Ishikawa (cell line): Measurements from ENCODE around the gene PROC.

Experiments
- CEBPB ChIP-seq: IDR thresholded peaks from 2 replicates; pipeline ENCODE4 v1.6.1; 2012
- CREB1 ChIP-seq: IDR thresholded peaks from 2 replicates; pipeline ENCODE4 v1.6.1; 2012; ENCODE audit warnings: low read depth
- EGR1 ChIP-seq: IDR thresholded peaks from 2 replicates; pipeline ENCODE4 v1.6.1; 2012
- EP300 ChIP-seq: IDR thresholded peaks from 2 replicates; pipeline ENCODE4 v1.6.1; 2012; ENCODE audit warnings: borderline replicate concordance
- FOXM1 ChIP-seq: IDR thresholded peaks from 2 replicates; pipeline ENCODE4 v1.6.1; 2012; ENCODE audit warnings: low read depth, borderline replicate concordance
- NFIC ChIP-seq: IDR thresholded peaks from 2 replicates; pipeline ENCODE4 v1.6.1; 2012
- RAD21 ChIP-seq: IDR thresholded peaks from 2 replicates; pipeline ENCODE4 v1.6.1; 2012; ENCODE audit warnings: low read depth
- REST ChIP-seq: IDR thresholded peaks from 2 replicates; pipeline ENCODE4 v1.6.1; 2012; ENCODE audit warnings: low read depth, mild to moderate bottlenecking
- TAF1 ChIP-seq: IDR thresholded peaks from 2 replicates; pipeline ENCODE4 v1.6.1; 2012; ENCODE audit warnings: low read depth, mild to moderate bottlenecking
- TCF12 ChIP-seq: IDR thresholded peaks from 2 replicates; pipeline ENCODE4 v1.6.1; 2012; ENCODE audit warnings: low read depth
- TEAD4 ChIP-seq: IDR thresholded peaks from 2 replicates; pipeline ENCODE4 v1.6.1; 2012
- YY1 ChIP-seq: IDR thresholded peaks from 2 replicates; pipeline ENCODE4 v1.6.1; 2012; ENCODE audit warnings: low read depth
- ZBTB7A ChIP-seq: IDR thresholded peaks from 2 replicates; pipeline ENCODE4 v1.6.1; 2012; ENCODE audit warnings: low read depth
- TF ChIP-seq, protein P1 (sequence below): IDR thresholded peaks from 2 replicates; pipeline ENCODE4 v1.6.1; 2012
- TF ChIP-seq, protein P2 (sequence below): IDR thresholded peaks from 2 replicates; pipeline ENCODE4 v1.6.1; 2012

Gene PROC

DNA sequence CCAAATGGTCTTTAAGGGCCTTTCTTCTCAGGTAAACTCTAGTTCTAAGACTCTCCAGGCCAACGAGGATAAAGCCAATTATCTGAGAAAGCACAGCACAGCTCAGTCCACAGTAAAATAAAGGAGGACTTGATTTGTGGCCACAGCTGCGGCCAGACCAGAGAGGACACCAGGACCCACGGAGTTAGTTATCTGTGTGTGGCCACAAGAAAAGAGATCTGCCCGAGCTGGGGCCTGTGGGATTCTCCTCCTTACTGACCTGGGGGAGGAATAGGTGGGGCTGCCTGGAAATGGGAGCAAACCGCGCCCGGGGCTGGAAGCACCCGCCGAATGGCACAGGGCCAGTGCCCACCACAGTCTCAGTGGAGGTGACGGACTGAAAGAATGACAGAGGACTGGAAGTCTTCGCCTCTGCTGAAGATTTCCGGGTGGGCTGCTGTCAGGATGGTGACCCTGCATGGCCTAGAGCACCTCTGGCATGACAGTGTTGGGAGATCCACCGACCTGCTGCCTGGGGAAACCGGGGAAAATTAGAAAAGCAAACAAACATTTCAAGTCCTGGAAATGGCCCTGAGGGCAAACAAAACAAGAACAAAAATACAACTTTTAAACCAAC lies 13.3 kb downstream of the PROC start:
- TF ChIP-seq CEBPB (no peak), CREB1 (no peak)

DNA sequence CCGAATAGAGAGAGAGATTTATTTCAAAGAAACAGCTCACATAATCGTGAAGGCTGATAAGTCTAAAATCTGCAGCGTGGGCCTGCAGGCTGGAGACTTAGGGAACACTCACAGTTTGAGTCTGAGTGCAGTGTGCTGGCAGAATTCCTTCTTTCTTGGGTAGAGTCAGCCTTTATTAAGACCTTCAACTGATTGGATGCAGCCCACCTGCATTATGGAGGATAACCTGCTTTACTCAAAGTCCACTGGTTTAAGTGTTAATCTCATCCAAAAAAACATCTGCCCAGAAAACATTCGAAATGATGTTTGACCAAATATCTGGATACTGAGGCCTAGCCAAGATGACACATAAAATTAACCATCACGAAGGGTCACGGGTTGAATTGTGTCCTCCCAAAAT lies 16.3 kb downstream of the PROC start:
- TF ChIP-seq FOXM1 (no peak), EP300 (no peak), EGR1 (no peak), TAF1 (no peak), TCF12 (no peak), RAD21 (no peak), NFIC (no peak), CEBPB (no peak), CREB1 (no peak), ZBTB7A (no peak), YY1 (no peak), REST (no peak), TEAD4 (no peak)
- TF ChIP-seq, protein P1, sequence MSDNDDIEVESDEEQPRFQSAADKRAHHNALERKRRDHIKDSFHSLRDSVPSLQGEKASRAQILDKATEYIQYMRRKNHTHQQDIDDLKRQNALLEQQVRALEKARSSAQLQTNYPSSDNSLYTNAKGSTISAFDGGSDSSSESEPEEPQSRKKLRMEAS = no peak
- TF ChIP-seq, protein P2, sequence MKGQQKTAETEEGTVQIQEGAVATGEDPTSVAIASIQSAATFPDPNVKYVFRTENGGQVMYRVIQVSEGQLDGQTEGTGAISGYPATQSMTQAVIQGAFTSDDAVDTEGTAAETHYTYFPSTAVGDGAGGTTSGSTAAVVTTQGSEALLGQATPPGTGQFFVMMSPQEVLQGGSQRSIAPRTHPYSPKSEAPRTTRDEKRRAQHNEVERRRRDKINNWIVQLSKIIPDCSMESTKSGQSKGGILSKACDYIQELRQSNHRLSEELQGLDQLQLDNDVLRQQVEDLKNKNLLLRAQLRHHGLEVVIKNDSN = no peak

DNA sequence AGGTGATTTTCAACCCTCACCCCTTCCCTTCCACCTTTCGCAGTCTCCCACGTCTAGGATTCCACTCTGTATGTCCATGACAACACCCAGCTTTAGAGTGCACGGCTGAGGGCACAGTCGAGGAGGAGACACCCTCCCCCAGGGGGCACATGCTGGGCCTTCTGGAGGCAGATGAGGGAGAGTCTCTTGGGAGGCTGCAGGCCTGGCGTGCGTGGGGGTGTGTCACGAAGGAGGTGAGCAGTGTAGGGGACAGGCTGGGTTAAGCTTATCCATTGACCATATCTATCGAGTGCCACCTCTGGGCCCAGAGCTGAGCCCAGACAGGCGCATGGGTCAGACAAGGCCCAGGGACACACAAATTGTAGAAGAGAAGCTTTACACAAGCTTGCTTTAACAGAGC lies 18.8 kb downstream of the PROC start:
- TF ChIP-seq TEAD4 (no peak), RAD21 (no peak), TCF12 (no peak), NFIC (no peak), EP300 (no peak), TAF1 (no peak), REST (no peak), ZBTB7A (no peak), CEBPB (no peak)
- TF ChIP-seq, protein P2 = no peak
- TF ChIP-seq, protein P1 = no peak

DNA sequence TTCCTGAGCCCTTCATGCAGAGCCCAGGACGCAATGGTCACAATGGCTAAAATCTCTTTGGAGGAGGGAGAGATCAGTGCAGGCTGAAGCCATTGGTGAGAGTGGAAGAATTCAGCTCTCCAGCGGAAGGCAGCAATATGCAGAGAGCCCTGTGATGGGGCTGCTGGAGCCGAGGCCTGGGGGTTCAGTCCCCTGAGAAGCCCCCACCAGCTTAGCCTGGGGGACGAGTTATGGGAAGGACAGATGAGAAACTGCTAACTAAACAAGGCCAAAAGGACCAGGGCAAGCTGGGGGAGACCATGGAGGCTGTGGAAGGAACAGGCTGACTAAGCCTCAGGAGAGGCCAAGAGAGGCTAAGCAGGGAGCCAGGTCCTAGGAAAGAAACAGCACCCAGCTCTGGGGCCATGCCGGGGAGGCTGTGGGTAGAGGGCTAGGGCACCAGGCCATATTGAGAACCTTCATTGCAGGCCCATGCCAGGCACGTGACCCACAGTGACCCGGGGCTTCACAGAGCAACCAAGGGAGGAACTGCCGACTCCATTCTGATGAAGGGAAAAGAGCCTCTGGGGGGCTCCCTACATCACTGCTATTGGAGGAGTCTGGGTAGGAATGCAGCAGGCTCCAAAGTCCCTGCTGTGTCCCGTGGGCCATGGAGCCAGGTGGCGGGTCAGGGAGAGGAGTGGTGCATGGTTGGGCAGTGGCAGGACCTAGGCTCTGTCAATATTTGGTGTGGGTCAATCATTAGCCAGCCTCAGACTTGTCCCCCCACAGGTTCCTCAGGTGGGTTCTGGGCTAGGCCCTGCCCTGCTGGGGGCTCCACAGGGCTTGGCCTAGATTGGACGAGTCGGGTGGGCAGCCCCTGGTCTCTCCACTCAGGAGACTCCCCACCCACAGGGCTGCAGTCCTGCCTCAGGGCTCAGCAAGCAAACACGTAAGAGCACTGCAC lies 19.8 kb downstream of the PROC start:
- TF ChIP-seq TCF12 (no peak), EP300 (no peak), TEAD4 (no peak), ZBTB7A (no peak), CEBPB (no peak), RAD21 (no peak), CREB1 (no peak), TAF1 (no peak), REST (no peak), FOXM1 (no peak), NFIC (no peak), EGR1 (no peak)
- TF ChIP-seq, protein P2 = no peak
